ENCODE data around the gene VTI1A.
A peak's percentile ranks its signal among the peaks of the same experiment; 100 is the strongest.
"Not testable (repeated sequence)": the region's sequence is repeated elsewhere in the genome, so short reads cannot be mapped to it uniquely, and the experiment has no call there.

VTI1A gene

DNA sequence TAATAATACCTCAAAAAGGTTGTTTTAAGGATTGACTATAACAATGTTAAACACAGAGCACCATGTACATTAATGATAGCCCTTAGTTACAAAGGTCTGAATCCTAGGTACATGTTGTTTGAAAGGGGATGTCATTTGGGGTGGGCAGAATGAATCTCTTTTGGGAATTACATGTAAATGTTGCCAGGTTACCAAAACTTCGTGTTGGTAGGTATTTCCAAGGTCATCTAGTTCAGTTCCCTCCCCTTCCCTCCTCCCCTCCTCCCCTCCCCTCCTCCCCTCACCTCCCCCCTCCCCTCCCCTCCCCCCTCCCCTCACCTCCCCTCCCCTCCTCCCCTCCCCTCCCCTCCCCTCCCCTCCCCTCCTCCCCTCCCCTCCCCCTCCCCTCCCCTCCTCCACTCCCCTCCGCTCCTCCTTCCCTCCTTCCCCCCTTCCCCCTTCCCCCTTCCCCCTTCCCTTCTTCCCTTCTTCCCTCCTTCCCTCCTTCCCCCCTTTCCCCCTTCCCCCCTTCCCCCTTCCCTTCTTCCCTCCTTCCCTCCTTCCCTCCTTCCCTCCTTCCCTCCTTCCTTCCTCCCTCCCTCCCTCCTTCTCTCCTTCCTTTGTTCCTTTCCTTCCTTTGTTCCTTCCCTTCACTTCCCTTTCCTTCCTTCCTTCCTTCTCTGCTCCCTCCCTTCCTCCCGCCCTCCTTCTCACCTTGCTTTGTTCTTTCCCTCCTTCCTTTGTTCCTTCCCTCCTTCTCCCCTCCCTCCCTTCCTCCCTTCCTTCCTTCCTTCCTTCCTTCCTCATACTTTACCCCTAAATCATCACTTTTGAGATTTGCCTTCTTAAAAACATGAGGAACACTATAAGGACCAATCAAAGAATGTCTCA is 8.1 kb downstream of the VTI1A start:
- no peak for FAIRE-seq

DNA sequence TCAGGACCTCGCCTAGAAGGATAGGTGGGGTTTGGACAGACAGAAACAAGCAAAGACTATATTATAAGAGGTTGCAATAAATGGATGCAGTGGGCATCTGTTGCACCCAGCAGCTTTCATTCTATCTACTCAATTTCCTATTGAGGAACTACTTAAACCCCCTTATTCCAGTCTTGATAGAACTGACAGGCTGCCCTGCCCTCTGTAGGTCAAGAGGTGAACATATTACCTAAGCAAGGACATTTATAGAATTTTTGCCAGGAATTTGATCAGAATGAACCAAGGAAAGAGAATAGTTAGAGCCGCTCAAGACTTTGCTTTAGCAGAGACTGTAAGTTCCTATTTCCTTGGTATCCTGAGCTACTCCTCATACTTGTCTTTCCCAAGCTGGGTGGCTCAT is 9.5 kb downstream of the VTI1A start:
- no peak for FAIRE-seq

DNA sequence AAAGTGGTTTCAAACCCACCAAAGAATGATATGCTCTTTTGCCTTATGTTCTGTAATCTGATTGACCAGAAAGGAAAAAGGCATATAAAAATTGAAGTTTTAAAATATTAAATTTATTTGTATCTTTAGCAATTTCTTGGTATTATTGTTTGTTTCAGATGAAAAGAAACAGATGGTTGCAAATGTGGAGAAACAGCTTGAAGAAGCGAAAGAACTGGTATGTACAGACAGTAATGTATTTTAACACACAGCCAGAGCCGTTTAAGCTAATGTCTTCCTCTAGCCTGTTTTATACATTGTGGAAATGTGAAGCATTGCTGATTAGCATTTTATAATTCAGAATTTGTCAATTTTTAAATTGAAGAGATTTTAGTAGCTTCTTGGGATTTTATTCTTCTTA is 13.4 kb downstream of the VTI1A start:
- no peak for FAIRE-seq

DNA sequence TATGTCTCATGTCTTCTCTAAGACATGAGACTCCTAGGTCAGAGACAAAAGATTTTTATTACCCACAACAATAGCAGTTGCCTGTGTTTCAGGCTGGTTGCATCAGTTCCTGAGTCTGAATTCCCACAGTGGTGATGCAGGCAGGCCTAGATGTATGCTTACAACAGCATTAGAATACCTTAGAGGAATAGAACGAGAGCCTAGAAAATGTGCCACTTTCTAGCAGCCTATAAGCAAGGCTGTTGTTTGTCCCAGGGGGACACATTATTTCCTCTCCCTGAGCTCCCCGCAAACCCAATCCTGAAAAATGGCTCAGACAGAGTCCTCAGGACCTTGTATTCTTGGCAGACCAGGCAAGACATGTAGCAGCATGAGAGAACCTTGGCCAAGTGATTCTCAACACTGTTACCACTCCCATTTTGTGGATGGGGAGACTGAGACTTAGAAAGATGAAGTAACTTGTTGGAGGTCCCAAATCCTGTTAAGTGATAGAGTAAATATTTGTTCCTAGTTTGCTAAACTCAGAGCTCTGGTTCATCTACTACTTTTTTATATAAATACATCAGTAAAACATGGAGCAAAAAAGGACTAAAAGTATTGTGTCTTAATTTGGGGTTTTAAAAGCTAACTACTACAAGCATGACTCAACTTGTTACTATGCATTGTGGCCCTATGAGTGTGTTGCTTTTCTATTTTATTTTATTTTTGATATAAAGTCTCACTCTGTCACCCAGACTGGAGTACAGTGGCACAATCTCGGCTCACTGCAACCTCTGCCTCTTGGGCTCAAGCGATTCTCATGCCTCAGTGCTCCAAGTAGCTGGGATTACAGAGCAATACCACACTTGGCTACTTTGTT is 14.2 kb downstream of the VTI1A start:
- FAIRE-seq = no peak

DNA sequence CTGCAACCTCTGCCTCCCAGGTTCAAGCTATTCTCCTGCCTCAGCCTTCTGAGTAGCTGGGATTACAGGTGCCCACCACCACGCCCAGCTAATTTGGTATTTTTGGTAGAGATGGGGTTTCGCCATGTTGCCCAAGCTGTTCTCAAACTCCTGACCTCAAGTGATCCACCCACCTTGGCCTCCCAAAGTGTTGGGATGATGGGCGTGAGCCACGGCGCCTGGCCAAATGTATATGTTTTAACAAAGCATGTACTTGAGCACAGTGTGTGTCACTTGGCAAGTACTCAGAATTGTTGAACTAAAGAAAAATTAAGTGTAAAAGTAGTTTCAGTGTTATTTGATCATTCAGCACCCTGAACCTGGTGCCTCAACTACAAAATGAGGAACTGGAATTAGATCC is 17.1 kb downstream of the VTI1A start:
- FAIRE-seq = not testable (repeated sequence)

DNA sequence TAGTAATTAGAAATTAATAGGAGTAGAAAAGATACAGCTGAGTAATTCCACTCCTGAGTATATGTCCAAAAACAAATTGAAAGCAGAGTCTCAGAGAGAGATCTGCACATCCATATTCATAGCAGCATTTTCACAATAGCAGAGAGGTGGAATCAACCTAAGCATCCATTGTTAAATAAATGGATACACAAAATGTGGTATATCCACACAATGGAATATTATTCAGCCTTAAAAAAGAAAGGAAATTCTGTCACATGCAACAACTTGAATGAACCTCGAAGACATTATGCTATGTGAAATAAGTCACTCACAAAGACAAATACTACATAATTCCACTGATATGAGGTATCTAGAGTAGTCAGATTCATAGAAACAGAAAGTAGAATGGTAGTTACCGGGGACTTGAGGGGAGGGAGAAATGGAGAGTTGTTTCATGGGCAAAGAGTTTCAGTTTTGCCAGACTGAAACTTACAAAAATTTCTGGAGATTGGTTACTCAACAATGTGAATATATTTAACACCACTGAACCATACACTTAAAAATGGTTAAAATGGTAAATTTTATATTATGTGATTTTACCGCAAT is 18.4 kb downstream of the VTI1A start:
- no peak for FAIRE-seq

DNA sequence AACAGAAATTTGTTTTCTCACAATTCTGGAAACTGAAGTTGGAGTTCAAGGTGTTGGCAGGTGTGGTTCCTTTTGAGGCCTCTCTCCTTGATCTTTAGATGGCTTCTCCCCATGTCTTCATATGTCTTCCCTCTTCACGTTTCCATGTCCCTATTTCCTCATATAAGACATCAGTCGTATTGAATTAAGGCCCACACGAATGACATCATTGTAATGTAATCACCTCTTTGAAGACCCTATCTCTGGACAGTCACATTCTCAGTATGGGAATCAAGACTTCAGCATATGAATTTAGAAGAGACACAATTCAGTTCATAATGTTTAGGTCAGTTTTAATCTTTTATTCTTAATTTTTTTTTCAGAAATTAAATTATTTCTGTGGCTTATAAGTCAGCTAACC is 19.8 kb downstream of the VTI1A start:
- FAIRE-seq = no peak

DNA sequence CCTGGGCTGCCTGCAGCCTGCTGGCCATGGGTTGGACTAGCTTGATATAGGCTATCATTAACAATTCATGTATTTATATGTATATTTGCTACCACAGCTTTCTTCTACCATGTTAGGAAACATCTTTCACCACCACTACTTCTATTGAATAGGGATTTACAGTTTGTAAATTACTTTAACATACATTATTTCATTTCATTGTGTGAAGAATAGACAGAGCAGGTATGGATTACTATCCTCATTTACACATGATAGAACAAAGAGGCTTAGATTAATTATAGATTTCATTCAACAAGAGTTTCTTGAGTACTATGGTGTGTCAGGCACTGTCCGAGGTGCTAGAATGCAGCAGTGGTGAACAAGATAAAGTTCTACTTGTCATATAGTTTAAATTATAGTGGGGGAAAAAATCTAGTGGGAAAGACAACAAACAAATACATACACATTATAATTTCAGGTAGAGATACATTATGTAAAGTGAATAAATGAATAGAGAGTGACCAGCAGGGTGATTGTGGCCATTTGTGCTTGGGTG is 20.6 kb downstream of the VTI1A start:
- FAIRE-seq = no peak

DNA sequence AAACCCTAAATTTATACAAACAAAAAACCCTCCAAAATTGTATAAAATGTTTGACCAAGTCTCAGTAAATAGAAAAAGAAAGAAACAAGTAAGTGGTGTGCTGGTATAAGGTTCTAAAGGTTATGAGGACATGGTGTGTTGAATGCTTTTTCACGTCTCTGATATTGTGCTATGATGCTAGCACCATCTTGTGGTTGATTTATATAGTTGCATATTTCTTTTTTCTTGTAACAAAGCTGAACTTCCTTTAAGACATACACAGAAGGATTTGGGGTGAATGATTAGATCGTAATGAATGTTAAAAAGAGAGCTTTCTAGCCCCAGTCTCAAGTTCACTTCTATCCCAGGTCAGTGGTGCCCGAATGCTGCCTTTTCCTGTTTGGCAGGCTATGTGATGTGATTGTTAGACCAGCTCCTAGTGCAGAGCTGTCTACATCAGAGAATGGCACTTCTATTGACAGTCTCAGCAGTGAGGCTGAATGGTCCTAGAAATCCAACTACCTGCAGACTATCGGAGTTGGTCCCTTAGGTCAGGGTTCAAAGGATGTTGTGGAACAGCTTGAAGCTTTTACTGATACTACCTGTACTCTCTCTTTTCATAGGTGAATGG is 25.0 kb downstream of the VTI1A start:
- FAIRE-seq = peak; percentile 84

DNA sequence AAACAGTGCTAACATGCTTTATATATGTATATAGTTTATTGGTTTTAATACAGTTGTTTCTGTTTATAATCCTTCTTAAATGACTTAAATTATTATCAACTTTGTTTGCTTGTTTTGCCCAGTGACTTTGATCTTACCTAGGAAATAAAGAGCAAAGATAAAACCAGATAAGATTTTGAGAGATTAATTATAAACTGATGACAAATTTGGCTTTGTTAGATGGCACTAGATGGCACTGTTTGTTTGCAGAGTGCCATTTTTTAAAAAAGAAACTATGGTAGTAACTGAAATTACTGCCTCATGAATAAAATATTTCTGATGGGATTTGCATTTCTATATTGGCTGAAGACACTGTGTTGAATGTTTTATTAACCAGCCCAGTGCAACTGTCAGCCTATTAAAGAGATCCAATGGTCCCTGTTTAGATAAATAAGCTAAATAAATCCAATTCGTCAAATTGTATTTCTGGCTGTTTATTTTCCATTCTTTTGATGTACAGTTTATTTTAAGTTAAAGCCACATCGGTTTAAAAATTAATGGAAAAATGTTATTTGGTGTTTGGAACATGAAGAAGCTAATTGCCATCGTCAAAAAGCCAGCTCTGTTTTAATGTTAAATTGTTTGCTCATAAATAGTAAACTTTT is 28.7 kb downstream of the VTI1A start:
- no peak for FAIRE-seq

DNA sequence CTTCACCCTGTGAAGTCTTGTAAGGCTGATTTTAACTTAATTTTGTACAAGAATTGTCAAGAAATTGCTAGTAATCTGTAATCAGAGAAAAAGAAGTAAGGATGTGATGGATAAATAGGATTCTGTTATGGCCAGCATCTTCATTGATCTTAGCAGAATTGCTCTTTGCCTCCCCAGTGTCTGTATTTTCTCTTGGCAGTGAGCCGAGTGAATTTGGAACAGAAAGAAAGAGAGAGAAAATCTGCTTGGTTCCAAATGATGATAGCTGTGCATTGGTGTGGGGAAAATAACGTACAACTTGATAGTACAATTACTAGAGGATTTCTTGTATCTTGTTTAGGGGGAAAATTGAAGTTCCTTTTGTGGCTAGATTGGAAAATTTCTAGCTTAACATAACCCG is 34.6 kb downstream of the VTI1A start:
- FAIRE-seq = no peak

DNA sequence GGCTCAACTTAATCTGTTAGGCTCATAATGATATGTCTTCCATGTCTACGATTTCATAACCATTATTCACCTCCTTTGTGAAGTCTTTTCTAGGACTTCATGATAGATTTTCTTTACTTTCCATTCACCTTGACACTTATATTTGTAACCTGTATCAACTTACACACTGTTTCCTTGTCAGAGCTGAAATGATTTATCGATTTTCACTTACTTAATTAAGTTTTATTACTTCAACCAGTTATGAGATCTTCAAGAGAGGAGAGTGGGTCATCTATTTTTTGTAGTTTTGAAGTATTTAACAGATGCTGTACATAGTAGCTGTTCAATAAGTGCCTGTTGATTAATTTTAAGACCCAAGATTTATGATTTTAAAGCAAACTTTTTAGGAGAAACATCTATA is 37.4 kb downstream of the VTI1A start:
- FAIRE-seq = no peak

DNA sequence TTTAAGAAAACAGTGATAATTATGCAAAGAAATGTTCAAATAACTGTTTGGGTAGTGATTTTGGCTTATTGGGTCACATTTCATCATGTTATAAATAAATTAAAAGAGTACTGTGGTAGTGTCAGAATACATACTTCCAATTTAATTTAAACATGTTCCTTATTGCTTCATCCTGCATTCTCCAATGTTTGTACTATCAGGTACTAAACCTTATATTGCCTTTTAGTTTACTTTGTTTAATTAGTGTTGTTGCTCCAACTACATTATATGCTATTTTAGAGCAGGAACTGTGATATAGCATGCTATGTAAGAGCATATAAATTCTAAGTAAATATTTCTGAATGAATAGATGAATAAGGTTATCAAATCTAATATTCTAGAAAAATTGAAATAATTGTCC is 40.9 kb downstream of the VTI1A start:
- FAIRE-seq = no peak

DNA sequence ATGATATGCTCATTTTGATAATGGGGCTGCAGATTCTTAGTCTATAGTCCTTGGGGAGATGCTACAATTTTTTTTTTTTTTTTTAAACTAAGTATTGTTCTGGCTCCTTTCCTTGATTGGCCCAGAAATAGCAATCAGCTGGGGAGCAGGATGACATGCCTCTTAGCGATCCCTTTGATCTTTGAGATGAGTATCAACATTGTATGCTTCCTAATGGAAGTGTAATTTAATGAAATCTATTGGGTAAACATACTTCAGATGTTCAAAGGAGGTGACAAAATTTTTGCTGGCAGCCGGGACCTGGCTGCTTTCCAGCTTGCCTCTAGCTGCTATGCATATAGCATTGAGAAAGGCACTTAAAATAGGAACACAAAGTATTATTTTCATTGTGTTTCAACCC is 43.5 kb downstream of the VTI1A start:
- FAIRE-seq = no peak

DNA sequence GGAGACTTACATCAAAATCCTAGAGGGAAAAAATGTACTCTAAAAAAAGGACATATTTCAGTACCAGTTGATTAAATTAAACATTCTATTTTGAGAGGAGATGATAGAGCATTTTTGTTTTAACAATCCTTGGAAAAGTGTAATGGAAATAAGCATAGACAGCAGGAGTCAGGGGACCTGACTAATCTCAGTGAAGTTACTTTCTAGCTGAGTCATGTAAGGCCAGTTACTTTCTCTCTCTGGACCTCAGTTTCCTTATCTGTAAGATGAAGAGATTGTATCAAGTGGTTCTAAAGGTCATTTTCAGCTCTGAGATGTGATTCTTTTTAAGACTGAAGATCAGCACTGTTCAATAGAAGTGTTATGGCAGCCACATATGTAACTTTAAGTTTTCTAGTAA is 44.1 kb downstream of the VTI1A start:
- no peak for FAIRE-seq

DNA sequence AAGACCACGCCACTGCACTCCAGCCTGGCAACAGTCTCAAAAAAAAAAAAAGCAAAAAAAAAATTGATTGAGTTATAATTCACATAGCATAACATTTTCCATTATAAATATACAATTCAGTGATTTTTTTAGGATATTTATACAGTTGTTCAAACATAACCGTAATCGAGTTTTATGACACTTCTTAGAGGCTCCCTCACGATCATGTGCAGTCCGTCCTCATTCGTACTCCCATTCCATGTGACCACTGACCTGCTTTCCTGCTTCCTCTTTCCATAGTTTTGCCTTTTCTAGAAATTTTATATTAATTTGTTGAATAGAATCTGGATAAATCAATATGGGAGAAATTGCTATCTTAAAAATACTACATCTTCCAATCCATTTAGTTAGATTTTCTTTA is 45.7 kb downstream of the VTI1A start:
- no peak for FAIRE-seq

DNA sequence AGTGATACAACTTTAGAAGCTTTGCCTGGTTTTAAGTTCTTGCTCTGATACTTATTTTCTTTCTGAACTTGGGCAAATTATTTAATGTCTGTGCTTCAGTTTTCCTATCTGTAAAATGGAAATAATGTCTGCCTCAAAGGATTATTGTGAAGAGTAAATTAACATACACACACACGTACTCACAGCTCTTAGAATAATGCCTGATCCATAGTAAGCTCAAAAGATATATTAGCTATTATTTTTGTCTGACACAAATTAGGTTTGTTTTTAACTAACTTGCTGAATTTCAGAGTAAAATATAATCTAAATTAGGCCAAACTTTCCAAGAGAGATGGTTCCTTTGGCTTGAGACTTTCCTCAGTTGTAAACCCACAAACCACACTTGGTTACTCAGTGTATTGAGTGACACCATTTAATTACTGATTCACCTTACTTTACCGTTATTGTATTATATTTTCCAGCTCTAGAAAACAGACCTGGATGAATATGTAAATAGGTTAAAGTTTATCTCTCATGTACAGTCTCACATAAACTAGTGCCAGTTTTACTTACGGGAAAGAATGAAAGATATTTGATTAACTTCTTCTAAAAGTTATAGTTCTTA is 50.4 kb downstream of the VTI1A start:
- no peak for FAIRE-seq

DNA sequence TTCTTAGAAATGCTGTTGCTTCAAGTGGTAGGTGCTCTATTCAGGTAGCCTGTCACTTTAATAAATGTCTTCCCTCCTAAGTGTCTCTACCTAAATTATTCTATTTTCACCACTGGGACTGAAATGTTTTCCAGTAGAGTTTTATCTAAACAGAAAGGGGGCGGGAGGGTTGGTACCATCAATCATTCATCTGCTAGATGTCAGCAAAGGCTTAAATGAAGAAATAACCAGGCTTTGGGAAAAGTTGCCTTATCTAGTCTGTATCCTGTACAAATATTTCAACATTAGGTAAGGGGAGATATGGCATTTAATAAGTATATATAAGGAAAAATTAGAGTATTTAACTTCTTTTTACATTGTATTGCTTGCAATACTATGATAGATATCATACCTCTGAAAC is 51.8 kb downstream of the VTI1A start:
- no peak for FAIRE-seq

DNA sequence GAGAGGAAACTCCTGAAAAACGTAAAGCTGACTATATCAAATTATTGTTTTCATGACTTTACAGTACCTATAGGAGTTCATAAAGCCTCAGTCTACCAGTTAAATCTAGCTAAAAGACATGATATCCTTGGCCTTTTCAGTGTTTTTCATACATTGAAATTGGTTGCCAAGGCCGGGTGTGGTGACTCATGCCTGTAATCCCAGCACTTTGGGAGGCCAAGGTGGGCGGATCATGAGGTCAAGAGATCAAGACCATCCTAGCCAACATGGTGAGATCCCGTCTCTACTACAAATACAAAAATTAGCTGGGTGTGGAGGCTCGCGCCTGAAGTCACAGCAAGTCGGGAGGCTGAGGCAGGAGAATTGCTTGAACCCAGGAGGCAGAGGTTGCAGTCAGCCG is 53.0 kb downstream of the VTI1A start:
- not testable (repeated sequence) for FAIRE-seq

DNA sequence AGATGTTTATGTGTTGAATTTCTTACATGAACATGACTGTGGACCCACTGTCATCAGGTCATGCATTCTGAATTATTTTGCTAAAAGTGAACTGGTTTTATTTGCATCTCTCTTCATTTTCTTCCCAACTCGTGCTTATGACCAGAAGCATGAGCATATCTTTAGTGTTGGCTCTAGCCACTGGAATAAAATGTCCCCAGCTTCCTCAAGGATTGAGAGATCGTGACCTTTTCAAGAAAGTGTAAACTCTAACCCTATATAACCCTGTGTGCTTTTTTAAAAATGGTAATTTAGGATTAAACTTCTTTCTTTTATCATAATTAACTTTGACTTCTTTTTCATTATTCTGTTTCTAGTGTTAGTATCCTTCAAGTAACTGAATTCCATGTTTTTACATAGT is 55.5 kb downstream of the VTI1A start:
- FAIRE-seq = no peak

DNA sequence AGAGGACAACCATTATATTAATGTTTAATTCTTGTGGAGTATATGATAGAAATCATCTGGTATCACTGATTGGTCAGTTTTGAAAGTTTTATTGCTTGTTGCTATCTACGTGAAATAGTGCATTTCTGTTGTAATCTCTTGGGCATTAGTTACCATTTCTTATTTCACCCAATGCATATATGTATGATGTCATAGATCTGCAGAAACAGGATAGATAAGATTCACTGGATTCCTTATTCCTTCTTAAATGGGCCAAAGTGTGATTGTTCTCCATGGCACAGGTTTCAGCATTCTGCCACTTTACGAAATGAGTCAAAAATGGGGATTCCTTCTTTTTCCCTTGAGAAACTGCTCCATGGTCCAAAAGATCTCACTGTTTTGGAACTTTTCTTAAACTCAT is 56.6 kb downstream of the VTI1A start:
- no peak for FAIRE-seq

DNA sequence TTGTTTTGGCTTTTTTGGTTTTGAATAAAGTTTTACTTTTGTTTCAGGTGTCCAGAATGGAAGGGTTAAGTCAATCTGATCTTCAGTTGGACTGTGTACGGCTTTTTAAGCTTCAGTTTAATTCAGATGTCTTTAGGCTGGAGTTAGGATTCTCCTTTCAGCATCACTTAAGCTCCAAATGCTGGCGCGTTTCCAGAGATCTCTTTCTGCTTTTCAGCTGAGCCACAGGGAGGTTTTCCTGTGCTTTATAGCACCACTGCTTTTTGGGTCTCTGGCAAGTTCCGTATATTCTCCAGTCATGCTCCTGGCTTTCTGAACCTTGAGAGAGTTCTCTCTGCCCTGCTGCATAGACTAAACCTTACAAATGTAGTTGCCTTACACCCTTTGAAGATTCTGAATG is 60.0 kb downstream of the VTI1A start:
- no peak for FAIRE-seq
